Activated CD8-positive, alpha-beta memory T cell treated with anti-CD3 and anti-CD28 coated beads for 48 hours (primary cell): ENCODE results near the gene HOXB9.

Experiments
- DNase-seq, 3 experiments: peaks; one replicate each; pipeline ENCODE4 v3.0.0-alpha.2; 2020; ENCODE audit warnings: low read depth in 2 of 3, low spot score in 2 of 3

The HOXB9 gene

GRCh38 chr17:48588528-48588927 is 37.6 kb downstream of the HOXB9 start:
- no peak for DNase-seq

- no peak for DNase-seq
Measured at GRCh38 chr17:48588074-48588415, 38.1 kb downstream of the HOXB9 start.

GRCh38 chr17:48587276-48588073 is 38.7 kb downstream of the HOXB9 start:
- no peak for DNase-seq

GRCh38 chr17:48586355-48587258 is 39.6 kb downstream of the HOXB9 start:
- no peak for DNase-seq

GRCh38 chr17:48584223-48584741 is 41.9 kb downstream of the HOXB9 start:
- no peak for DNase-seq

- no peak for DNase-seq
Measured at GRCh38 chr17:48583708-48584222, 42.4 kb downstream of the HOXB9 start.

- no peak for DNase-seq
Measured at GRCh38 chr17:48582750-48583069, 43.4 kb downstream of the HOXB9 start.

GRCh38 chr17:48579760-48580554 is 46.2 kb downstream of the HOXB9 start:
- no peak for DNase-seq

- DNase-seq, result no peak
Measured at GRCh38 chr17:48579471-48579759, 46.7 kb downstream of the HOXB9 start.

- DNase-seq, result no peak
Measured at GRCh38 chr17:48578616-48579470, 47.3 kb downstream of the HOXB9 start.

GRCh38 chr17:48577946-48578615 is 48.1 kb downstream of the HOXB9 start, which contains the start of gene HOXB4:
Gene HOXB4 (minus strand): TSS chr17:48578350. CDS start chr17:48578319, 31 bp downstream.
- peak in 2 of 3 experiments; percentile 25 to 34 for DNase-seq

- no peak for DNase-seq
Measured at GRCh38 chr17:48577330-48577945, 48.7 kb downstream of the HOXB9 start.

- no peak for DNase-seq
Measured at GRCh38 chr17:48576479-48577309, 49.5 kb downstream of the HOXB9 start.

GRCh38 chr17:48575673-48576478 is 50.3 kb downstream of the HOXB9 start:
- DNase-seq, result no peak

- no peak for DNase-seq
Measured at GRCh38 chr17:48575066-48575582, 51.0 kb downstream of the HOXB9 start.

- DNase-seq, result no peak
Measured at GRCh38 chr17:48574505-48575065, 51.6 kb downstream of the HOXB9 start.

- no peak for DNase-seq
Measured at GRCh38 chr17:48571826-48572417, 54.2 kb downstream of the HOXB9 start.
